ENCODE data around the gene PCED1A. TPM values are rescaled to one million over a fixed set of nuclear protein-coding genes. Genes with fewer than 3 reads are reported as not detected.

The PCED1A gene
- total RNA-seq, 1 experiment from 2014 or later, result 11.0 TPM

GRCh38 chr20:2807019-2807418, 33.4 kb downstream of the PCED1A start:
- Histone ChIP-seq H3K4me3 (no peak overlapping the region), H3K36me3 (no peaks in the 10 kb centered on the region), H3K4me1 (no peaks in the 10 kb centered on the region), H3K27me3 (no peaks in the 10 kb centered on the region), H3K27ac (no peak overlapping the region), H3K9me3 (replicated peaks) (peaks cover 2% of the 10 kb centered on the region)
- no peak for DNase-seq

- H3K27ac ChIP-seq, result no peak overlapping the region
- H3K27me3 ChIP-seq, result no peaks in the 10 kb centered on the region
- no peaks in the 10 kb centered on the region for H3K36me3 ChIP-seq
- no peak for DNase-seq
- H3K9me3 ChIP-seq (replicated peaks), result no peaks in the 10 kb centered on the region
- no peaks in the 10 kb centered on the region for H3K4me1 ChIP-seq
- no peak overlapping the region for H3K4me3 ChIP-seq
Measured at GRCh38 chr20:2806351-2806701, 34.1 kb downstream of the PCED1A start.

- Histone ChIP-seq H3K27ac (no peak overlapping the region), H3K9me3 (replicated peaks) (no peaks in the 10 kb centered on the region), H3K36me3 (no peaks in the 10 kb centered on the region), H3K4me3 (no peak overlapping the region), H3K4me1 (no peaks in the 10 kb centered on the region), H3K27me3 (no peaks in the 10 kb centered on the region)
- DNase-seq, result no peak
Measured at GRCh38 chr20:2805689-2806350, 34.6 kb downstream of the PCED1A start.

- H3K27me3 ChIP-seq, result no peaks in the 10 kb centered on the region
- H3K4me3 ChIP-seq, result no peak overlapping the region
- no peaks in the 10 kb centered on the region for H3K4me1 ChIP-seq
- no peaks in the 10 kb centered on the region for H3K9me3 ChIP-seq (replicated peaks)
- H3K27ac ChIP-seq, result no peak overlapping the region
- no peaks in the 10 kb centered on the region for H3K36me3 ChIP-seq
- DNase-seq, result no peak
Measured at GRCh38 chr20:2804852-2805688, 35.4 kb downstream of the PCED1A start.

- Histone ChIP-seq H3K4me3 (no peak overlapping the region), H3K36me3 (no peaks in the 10 kb centered on the region), H3K27ac (no peak overlapping the region), H3K9me3 (replicated peaks) (no peaks in the 10 kb centered on the region), H3K27me3 (no peaks in the 10 kb centered on the region), H3K4me1 (no peaks in the 10 kb centered on the region)
- DNase-seq, result no peak
Measured at GRCh38 chr20:2804041-2804828, 36.2 kb downstream of the PCED1A start.

GRCh38 chr20:2801286-2801728, 39.1 kb downstream of the PCED1A start:
- H3K27ac ChIP-seq, result no peak overlapping the region
- H3K4me3 ChIP-seq, result no peak overlapping the region
- H3K36me3 ChIP-seq, result no peaks in the 10 kb centered on the region
- no peak for DNase-seq
- H3K27me3 ChIP-seq, result no peaks in the 10 kb centered on the region
- H3K9me3 ChIP-seq (replicated peaks), result no peaks in the 10 kb centered on the region
- H3K4me1 ChIP-seq, result no peaks in the 10 kb centered on the region

- H3K27ac ChIP-seq, result no peak within 1 kb of the TSS
- DNase-seq, result no peak
Measured at GRCh38 chr20:2800521-2801285, 39.8 kb downstream of the PCED1A start, which contains the start of gene CPXM1. CPXM1 (minus strand) TSS chr20:2800627; CDS start chr20:2800572, 55 bp downstream.

GRCh38 chr20:2799688-2800520, 40.6 kb downstream of the PCED1A start:
- Histone ChIP-seq H3K4me3 (no peak overlapping the region), H3K9me3 (replicated peaks) (no peaks in the 10 kb centered on the region), H3K36me3 (no peaks in the 10 kb centered on the region), H3K4me1 (no peaks in the 10 kb centered on the region), H3K27me3 (no peaks in the 10 kb centered on the region), H3K27ac (no peak overlapping the region)
- no peak for DNase-seq

More at GRCh38 chr20:2800521-2801285, 39.8 kb downstream of the PCED1A start, which contains the start of gene CPXM1:
- no peaks in the 10 kb centered on the region for H3K27me3 ChIP-seq
- no peaks in the 10 kb centered on the region for H3K9me3 ChIP-seq (replicated peaks)
- H3K4me3 ChIP-seq, result no peak within 1 kb of the TSS
- no peaks in the 10 kb centered on the region for H3K4me1 ChIP-seq
- no peaks in the 10 kb centered on the region for H3K36me3 ChIP-seq

- Histone ChIP-seq H3K36me3 (no peaks in the 10 kb centered on the region), H3K27ac (no peak overlapping the region), H3K4me1 (no peaks in the 10 kb centered on the region), H3K4me3 (no peak overlapping the region), H3K9me3 (replicated peaks) (no peaks in the 10 kb centered on the region), H3K27me3 (no peaks in the 10 kb centered on the region)
- DNase-seq, result no peak
Measured at GRCh38 chr20:2799271-2799670, 41.2 kb downstream of the PCED1A start.

- DNase-seq, result no peak
- Histone ChIP-seq H3K4me3 (no peak overlapping the region), H3K4me1 (no peaks in the 10 kb centered on the region), H3K27ac (no peak overlapping the region), H3K9me3 (replicated peaks) (no peaks in the 10 kb centered on the region), H3K27me3 (no peaks in the 10 kb centered on the region; the same call in 1 of the 2 replicates), H3K36me3 (no peaks in the 10 kb centered on the region)
Measured at GRCh38 chr20:2798814-2799213, 41.6 kb downstream of the PCED1A start.

GRCh38 chr20:2798095-2798805, 42.2 kb downstream of the PCED1A start:
- H3K27ac ChIP-seq, result no peak overlapping the region

GRCh38 chr20:2797136-2797983, 43.1 kb downstream of the PCED1A start:
- H3K27me3 ChIP-seq, result peaks cover 3% of the 10 kb centered on the region; the same call in 1 of the 2 replicates

More at GRCh38 chr20:2798095-2798805, 42.2 kb downstream of the PCED1A start:
- Histone ChIP-seq H3K4me1 (no peaks in the 10 kb centered on the region), H3K36me3 (no peaks in the 10 kb centered on the region), H3K4me3 (no peak overlapping the region), H3K9me3 (replicated peaks) (no peaks in the 10 kb centered on the region), H3K27me3 (peaks cover under 1% of the 10 kb centered on the region; the same call in 1 of the 2 replicates)
- DNase-seq, result no peak

More at GRCh38 chr20:2797136-2797983, 43.1 kb downstream of the PCED1A start:
- H3K9me3 ChIP-seq (replicated peaks), result no peaks in the 10 kb centered on the region
- H3K4me3 ChIP-seq, result no peak overlapping the region
- no peaks in the 10 kb centered on the region for H3K36me3 ChIP-seq
- H3K4me1 ChIP-seq, result no peaks in the 10 kb centered on the region
- no peak for DNase-seq
- no peak overlapping the region for H3K27ac ChIP-seq
